Spleen (tissue), 11 donors: ENCODE results near the gene ARHGAP24. TPM values are rescaled to one million over a fixed set of nuclear protein-coding genes. Genes with fewer than 3 reads are reported as not detected.
"Not testable (repeated sequence)": the region's sequence is repeated elsewhere in the genome, so short reads cannot be mapped to it uniquely, and the experiment has no call there.

Source experiments
- DNase-seq: peaks from one replicate; pipeline ENCODE4 v3.0.0-alpha.2; 2020
- H3K27ac ChIP-seq, 8 donors: fragments of 200-600 bp; sonication (generic) in 7 of 8; 1 replicate in 4 of 8; 2 replicates in 4 of 8; pipeline versions ENCODE4 v1.5.0 to v1.8.0; 2016 to 2021; ENCODE audit warnings: inconsistent platforms in 4 of 8, mild to moderate bottlenecking in 4 of 8, moderate library complexity in 1 of 8
- H3K27me3 ChIP-seq, 7 donors: fragments of 200-600 bp; sonication (generic) in 6 of 7; replicated peaks in 1 of 7; 1 replicate in 4 of 7; 2 replicates in 3 of 7; pipeline versions ENCODE4 v1.5.0 to v1.8.0; 2016 to 2021; ENCODE audit warnings: inconsistent platforms in 3 of 7, mild to moderate bottlenecking in 1 of 7
- H3K36me3 ChIP-seq, 6 donors: fragments of 200-600 bp; sonication (generic) in 5 of 6; 1 replicate in 4 of 6; 2 replicates in 2 of 6; pipeline versions ENCODE4 v1.5.0 to v1.8.0; 2016 to 2021; ENCODE audit warnings: inconsistent platforms in 2 of 6
- H3K4me1 ChIP-seq, 6 donors: fragments of 200-600 bp; sonication (generic) in 5 of 6; 1 replicate in 3 of 6; 2 replicates in 3 of 6; pipeline versions ENCODE4 v1.5.0 to v1.8.0; 2016 to 2021; ENCODE audit warnings: inconsistent platforms in 3 of 6
- H3K4me3 ChIP-seq, 8 donors: fragments of 200-600 bp; sonication (generic) in 7 of 8; 1 replicate in 4 of 8; 2 replicates in 4 of 8; pipeline versions ENCODE4 v1.5.0 to v1.8.0; 2016 to 2021; ENCODE audit warnings: inconsistent platforms in 4 of 8, mild to moderate bottlenecking in 4 of 8, moderate library complexity in 2 of 8
- H3K9me3 ChIP-seq, 8 donors: fragments of 200-600 bp; sonication (generic) in 7 of 8; 1 replicate in 4 of 8; 2 replicates in 4 of 8; pipeline versions ENCODE4 v1.5.0 to v1.8.0; 2016 to 2021; ENCODE audit warnings: inconsistent platforms in 4 of 8
- CTCF ChIP-seq, 11 experiments: fragments of 200-600 bp in 7 of 11; fragments of 450-650 bp in 4 of 11; sonication (generic) in 4 of 11; IDR thresholded peaks in 8 of 11; conservative IDR thresholded peaks in 3 of 11; 1 replicate in 7 of 11; 2 replicates in 4 of 11; pipeline versions ENCODE4 v1.4.0 to v1.8.0; 2016 to 2021; ENCODE audit warnings: antibody characterized with exemption in 11 of 11, inconsistent platforms in 4 of 11, mild to moderate bottlenecking in 1 of 11
- POLR2A ChIP-seq, 3 donors: fragments of 450-650 bp; IDR thresholded peaks; one replicate each; pipeline ENCODE4 v1.5.1; 2017; ENCODE audit warnings: antibody characterized with exemption in 3 of 3, mild to moderate bottlenecking in 1 of 3
- POLR2AphosphoS5 ChIP-seq, 3 donors: sonication (generic); formaldehyde crosslinking; IDR thresholded peaks; one replicate each; pipeline ENCODE4 v1.5.1; 2017; ENCODE audit warnings: antibody characterized with exemption in 3 of 3
- WGBS, 5 donors: extraction: QIAGEN DNeasy Blood & Tissue Kit in 3 of 5; methylation state at CpG; one replicate each; pipeline versions ENCODE4 v1.1.5 to v1.1.7; 2013 to 2018; 5-methylcytosine and 5-hydroxymethylcytosine counted together
- intact Hi-C: fragments of 100-400 bp; cut with DNase I; formaldehyde crosslinking; loops from one replicate; pipeline ENCODE4 v1.15.0; 2023; ENCODE audit warnings: low total_unique reads
- polyA plus RNA-seq, 3 donors: library from polyadenylated mRNA; stranded (reverse); fragments of 200-250 nt; gene quantifications; one replicate each; pipeline ENCODE4 v1.2.1, GENCODE V29; 2013
- total RNA-seq, 7 donors: library from RNA; depleted of rRNA in 3 of 7; stranded (reverse); fragments of >200 nt in 3 of 7; fragmentation: NEBNext Ultra II Directional in 4 of 7; extraction: Animal tissue kit (Norgen Biotek cat#: 25700) in 4 of 7; gene quantifications; one replicate each; pipeline versions ENCODE4 v1.1.0 to v1.2.1, GENCODE V29; 2016 to 2021
- donor health status: healthy with polysubstance abuse.
- donor health status: DM: no; HTN: no; CAD: no; lungs with moderate emphysema.
- donor health status: DM: no; HTN: no; CAD: no.
- donor health status: Bipolar disorder and iron deficiency.
- donor health status: healthy.
- donor health status: DM: no; HTN: no; CAD: no.
- donor health status: DM: yes; HTN: yes; CAD: no.

ARHGAP24 gene
- total and polyA plus RNA-seq, 10 donors, result 23.1 to 199 (median 130) TPM

DNA sequence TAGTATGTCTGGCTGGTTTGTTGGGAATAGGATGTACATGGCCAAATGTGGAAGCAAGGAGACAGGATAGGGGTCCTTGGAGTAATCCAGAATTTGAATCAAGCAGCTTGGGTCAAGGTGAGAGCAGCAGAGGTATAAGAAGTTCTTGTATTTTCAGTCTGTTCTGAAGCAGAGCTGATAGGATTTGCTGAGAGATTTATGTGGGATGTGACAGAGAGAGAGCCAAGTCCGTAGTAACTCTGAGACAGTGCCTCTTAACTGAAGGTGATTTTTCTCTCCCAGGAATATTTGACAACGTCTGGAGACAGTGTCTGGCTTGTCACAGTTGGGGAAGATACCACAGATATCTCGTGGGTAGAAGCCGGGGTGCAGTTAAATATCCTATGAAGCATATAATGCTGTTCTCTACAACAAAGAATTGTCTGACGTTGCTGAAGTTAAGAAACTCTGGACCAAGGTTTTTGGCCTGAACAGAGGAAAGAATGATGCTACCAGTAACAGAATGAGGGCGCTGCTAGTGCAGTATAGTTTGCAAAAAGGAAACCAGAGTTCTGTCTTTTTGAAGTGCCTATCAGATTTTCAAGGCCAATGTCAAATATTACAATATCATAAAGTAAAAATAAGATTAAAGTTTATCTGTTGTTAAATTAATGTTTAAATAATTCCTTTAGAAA lies 184.0 kb downstream of the ARHGAP24 start:
- no peaks in the 10 kb centered on the region for H3K27me3 ChIP-seq
- no peak for DNase-seq
- WGBS, 5 donors, result 52 to 72% (median 60%) methylated on average over 6 of the region's 6 CpGs
- peak overlapping the region in 7 of 8 donors; percentile 49 to 80 (median 67) for H3K27ac ChIP-seq
- peaks cover 0 to 8% (median 0%) of the 10 kb centered on the region in 8 donors for H3K9me3 ChIP-seq
- H3K4me1 ChIP-seq, result peaks cover 4 to 61% (median 38%) of the 10 kb centered on the region in 6 donors
- intact Hi-C loops, result no loop called here
- TF ChIP-seq POLR2A (IDR thresholded peaks at IDR 0.05), result no peak
- peak in 1 of 11 experiments; percentile 18 for TF ChIP-seq CTCF (IDR thresholded peaks at IDR 0.05 in 8 of 11, conservative IDR thresholded peaks at IDR 0.05 in 3 of 11)
- no peak overlapping the region for H3K4me3 ChIP-seq
- peaks cover 0 to 4% (median 0%) of the 10 kb centered on the region in 6 donors for H3K36me3 ChIP-seq

- TF ChIP-seq POLR2A (IDR thresholded peaks at IDR 0.05), result no peak
- H3K4me1 ChIP-seq, result peaks cover 4 to 61% (median 38%) of the 10 kb centered on the region in 6 donors
- 28 to 37% (median 34%) methylated on average over 3 of the region's 3 CpGs for WGBS, 5 donors
- no peaks in the 10 kb centered on the region for H3K36me3 ChIP-seq
- H3K9me3 ChIP-seq, result peaks cover 0 to 9% (median 0%) of the 10 kb centered on the region in 8 donors
- no peaks in the 10 kb centered on the region for H3K27me3 ChIP-seq
- intact Hi-C loops, result no loop called here
- DNase-seq, result no peak
- H3K4me3 ChIP-seq, result no peak overlapping the region
- H3K27ac ChIP-seq, result peak overlapping the region in 7 of 8 donors; percentile 49 to 80 (median 67)
Observed at GRCh38 chr4:85659610-85660218, 184.8 kb downstream of the ARHGAP24 start.

- DNase-seq, H3K27me3 ChIP-seq, H3K4me3 ChIP-seq, H3K27ac ChIP-seq, intact Hi-C loops: not testable (repeated sequence)
- Histone ChIP-seq H3K36me3 (peaks cover 0 to 12% (median 0%) of the 10 kb centered on the region in 6 donors), H3K4me1 (peaks cover 0 to 36% (median 11%) of the 10 kb centered on the region in 6 donors), H3K9me3 (peaks cover 0 to 28% (median 16%) of the 10 kb centered on the region in 8 donors)
- WGBS, 5 donors, result 91 to 100% (median 99%) methylated on average over 4 to 8 of the region's 8 CpGs
Observed at GRCh38 chr4:85666625-85667024, 191.7 kb downstream of the ARHGAP24 start.

DNA sequence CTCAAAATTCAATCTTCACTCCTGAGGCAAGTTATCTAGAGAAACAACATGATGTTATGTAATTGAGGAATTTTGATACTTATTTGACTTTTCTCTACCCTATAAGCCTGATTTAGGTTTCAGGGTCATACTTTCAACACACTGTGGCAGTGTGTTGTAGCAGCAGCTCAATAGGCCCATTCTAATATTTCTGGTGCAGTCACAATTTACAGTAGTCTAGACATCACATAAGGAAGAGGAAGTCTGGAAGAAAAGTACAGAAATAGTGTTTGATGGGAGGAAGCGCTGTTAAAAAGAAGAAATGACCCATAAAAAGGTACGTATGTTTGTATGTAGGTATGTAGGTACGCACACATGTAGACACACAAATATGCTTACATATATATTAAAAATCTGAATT lies 194.3 kb downstream of the ARHGAP24 start:
- no peak overlapping the region for H3K4me3 ChIP-seq
- peaks cover 0 to 20% (median 16%) of the 10 kb centered on the region in 8 donors for H3K9me3 ChIP-seq
- H3K4me1 ChIP-seq, result peaks cover 11 to 61% (median 37%) of the 10 kb centered on the region in 6 donors
- intact Hi-C loops, result no loop called here
- H3K27me3 ChIP-seq, result no peaks in the 10 kb centered on the region
- peak overlapping the region in 1 of 8 donors; percentile 19 for H3K27ac ChIP-seq
- WGBS, 5 donors, result 53 to 76% (median 66%) methylated on average over 3 of the region's 3 CpGs
- no peak for DNase-seq
- TF ChIP-seq POLR2AphosphoS5 (IDR thresholded peaks at IDR 0.05), result no peak
- TF ChIP-seq POLR2A (IDR thresholded peaks at IDR 0.05), result no peak
- TF ChIP-seq CTCF (IDR thresholded peaks at IDR 0.05 in 8 of 11, conservative IDR thresholded peaks at IDR 0.05 in 3 of 11), result no peak
- peaks cover 0 to 12% (median 0%) of the 10 kb centered on the region in 6 donors for H3K36me3 ChIP-seq

DNA sequence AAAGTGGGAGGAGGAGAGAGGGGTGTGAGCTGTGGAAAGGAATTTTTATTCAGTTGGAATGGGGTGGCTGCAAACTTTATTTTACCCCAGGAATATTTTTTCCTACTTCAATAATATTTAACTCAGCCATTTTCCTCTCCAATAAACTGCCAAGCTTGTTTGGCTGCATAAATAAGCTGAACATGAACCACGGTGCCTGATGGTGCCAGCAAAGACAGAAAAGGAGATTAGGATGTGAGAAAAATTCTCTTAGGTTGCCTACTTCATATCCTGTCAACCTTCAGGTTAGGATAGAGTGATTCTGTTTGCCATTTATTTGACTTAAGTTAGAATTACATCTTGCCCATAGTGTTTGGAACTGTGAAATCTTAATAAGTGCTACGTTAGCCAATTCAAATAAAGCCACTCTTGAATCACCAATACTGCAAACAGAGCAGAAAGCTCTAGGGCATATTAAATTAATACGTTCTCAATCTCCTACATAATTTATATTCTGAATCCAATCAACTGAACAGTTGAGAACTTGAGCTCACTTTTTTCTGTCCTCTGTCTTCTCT lies 195.1 kb downstream of the ARHGAP24 start:
- Histone ChIP-seq H3K4me1 (peaks cover 11 to 69% (median 43%) of the 10 kb centered on the region in 6 donors), H3K27me3 (no peaks in the 10 kb centered on the region), H3K36me3 (peaks cover 0 to 12% (median 0%) of the 10 kb centered on the region in 6 donors), H3K27ac (no peak overlapping the region), H3K9me3 (peaks cover 0 to 20% (median 16%) of the 10 kb centered on the region in 8 donors), H3K4me3 (no peak overlapping the region)
- intact Hi-C loops, result no loop called here
- TF ChIP-seq CTCF (IDR thresholded peaks at IDR 0.05 in 8 of 11, conservative IDR thresholded peaks at IDR 0.05 in 3 of 11) (no peak), POLR2AphosphoS5 (IDR thresholded peaks at IDR 0.05) (no peak), POLR2A (IDR thresholded peaks at IDR 0.05) (no peak)
- DNase-seq, result no peak
- WGBS, 5 donors, result 81 to 97% (median 89%) methylated on average over 3 of the region's 3 CpGs
